ENCODE results near the gene PEDS1. TPM values are rescaled to one million over a fixed set of nuclear protein-coding genes. Genes with fewer than 3 reads are reported as not detected.

PEDS1 gene
- total and polyA plus RNA-seq, 2 of the 13 experiments (the other 11 are each of a cell fraction or from before 2014, with no cell fraction given), result 30.5 to 93.9 TPM

DNA sequence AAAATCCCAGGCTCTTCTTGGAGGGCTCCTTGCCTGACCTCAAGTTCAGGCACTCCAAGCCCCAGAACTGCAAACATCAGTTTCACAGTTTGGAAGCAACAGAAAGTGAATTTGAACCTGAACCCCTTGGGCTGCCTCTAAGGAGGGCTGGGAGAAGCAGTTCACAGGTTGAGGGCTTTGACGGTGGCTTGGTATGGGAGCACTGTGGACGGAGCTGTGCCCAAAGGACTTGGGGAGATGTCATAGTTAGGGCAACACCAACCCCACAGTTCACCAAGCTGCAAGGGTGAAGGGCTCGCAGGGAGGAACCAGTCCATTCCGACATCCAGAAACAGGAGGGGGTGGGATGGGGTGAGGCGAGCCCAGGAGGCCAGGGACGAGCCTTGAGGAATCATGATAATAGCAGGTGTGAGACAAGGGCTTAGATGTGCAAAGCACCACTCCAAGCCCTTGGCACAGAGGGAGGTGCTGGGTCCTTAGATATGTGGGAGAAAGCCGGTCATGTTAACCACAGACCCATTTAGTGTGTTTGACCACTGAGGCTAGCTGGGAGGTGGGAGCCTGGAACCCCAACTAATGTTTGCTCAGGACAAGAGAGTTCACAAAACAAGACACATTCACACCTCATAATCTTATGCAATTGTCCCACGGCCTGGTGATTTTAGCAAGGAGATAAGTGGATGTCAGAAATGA, 41.5 kb upstream of the PEDS1 start (continued):
- TF ChIP-seq NR2F6 (IDR thresholded peaks at IDR 0.05) (no peak), NR2F6 (CRISPR knock-in tag; IDR thresholded peaks at IDR 0.05) (no peak), ZNF674 (CRISPR knock-in tag; IDR thresholded peaks at IDR 0.05; ENCODE audit: low read depth) (0 out of 2 replicates have a peak, but pooled peaks have one; percentile 41), ZNF746 (CRISPR knock-in tag; IDR thresholded peaks at IDR 0.05) (peak; percentile 78; the same call in 1 of the 2 replicates), SMYD3 (CRISPR knock-in tag; IDR thresholded peaks at IDR 0.05) (peak; percentile 79; the same call in 1 of the 2 replicates), ZNF326 (CRISPR knock-in tag; IDR thresholded peaks at IDR 0.05; ENCODE audit: borderline replicate concordance) (peak; percentile 61; the same call in 1 of the 2 replicates), TBX2 (CRISPR knock-in tag; IDR thresholded peaks at IDR 0.05; ENCODE audit: borderline replicate concordance) (peak; percentile 59; the same call in 1 of the 2 replicates), ZNF224 (CRISPR knock-in tag; IDR thresholded peaks at IDR 0.05) (peak; percentile 11; the same call in 1 of the 2 replicates), ZNF724P (CRISPR knock-in tag; IDR thresholded peaks at IDR 0.05; ENCODE audit: borderline replicate concordance) (0 out of 2 replicates have a peak, but pooled peaks have one; percentile 38), ZNF337 (CRISPR knock-in tag; IDR thresholded peaks at IDR 0.05; ENCODE audit: borderline replicate concordance, low read depth) (0 out of 2 replicates have a peak, but pooled peaks have one; percentile 12), SSRP1 (CRISPR knock-in tag; IDR thresholded peaks at IDR 0.05) (peak; percentile 65), POLR2G (IDR thresholded peaks at IDR 0.05; ENCODE audit: low read depth, low read length) (peak; percentile 78), HCFC1 (IDR thresholded peaks at IDR 0.05; ENCODE audit: low read depth, low read length) (no peak), DNMT1 (CRISPR knock-in tag; IDR thresholded peaks at IDR 0.05) (no peak), RBFOX2 (IDR thresholded peaks at IDR 0.05; ENCODE audit: low read depth, low read length) (peak; percentile 81), ZBTB34 (CRISPR knock-in tag; IDR thresholded peaks at IDR 0.05) (no peak), REPIN1 (CRISPR knock-in tag; IDR thresholded peaks at IDR 0.05; ENCODE audit: borderline replicate concordance, low read depth) (peak; percentile 94), GATA4 (IDR thresholded peaks at IDR 0.05; ENCODE audit: borderline replicate concordance, low read depth) (no peak), CBX5 (CRISPR knock-in tag; IDR thresholded peaks at IDR 0.05; ENCODE audit: borderline replicate concordance) (peak; percentile 74; the same call in 1 of the 2 replicates), HMGXB4 (CRISPR knock-in tag; IDR thresholded peaks at IDR 0.05; ENCODE audit: borderline replicate concordance in 1 of 2, low read depth in 1 of 2) (0 out of 4 replicates have a peak, but pooled peaks of 1 of the 2 experiments have one; percentile 28), ZNF350 (CRISPR knock-in tag; IDR thresholded peaks at IDR 0.05; ENCODE audit: borderline replicate concordance, low read depth) (peak; percentile 57), HNRNPUL1 (IDR thresholded peaks at IDR 0.05; ENCODE audit: low read depth, low read length) (no peak)
- TF ChIP-seq, protein P1, sequence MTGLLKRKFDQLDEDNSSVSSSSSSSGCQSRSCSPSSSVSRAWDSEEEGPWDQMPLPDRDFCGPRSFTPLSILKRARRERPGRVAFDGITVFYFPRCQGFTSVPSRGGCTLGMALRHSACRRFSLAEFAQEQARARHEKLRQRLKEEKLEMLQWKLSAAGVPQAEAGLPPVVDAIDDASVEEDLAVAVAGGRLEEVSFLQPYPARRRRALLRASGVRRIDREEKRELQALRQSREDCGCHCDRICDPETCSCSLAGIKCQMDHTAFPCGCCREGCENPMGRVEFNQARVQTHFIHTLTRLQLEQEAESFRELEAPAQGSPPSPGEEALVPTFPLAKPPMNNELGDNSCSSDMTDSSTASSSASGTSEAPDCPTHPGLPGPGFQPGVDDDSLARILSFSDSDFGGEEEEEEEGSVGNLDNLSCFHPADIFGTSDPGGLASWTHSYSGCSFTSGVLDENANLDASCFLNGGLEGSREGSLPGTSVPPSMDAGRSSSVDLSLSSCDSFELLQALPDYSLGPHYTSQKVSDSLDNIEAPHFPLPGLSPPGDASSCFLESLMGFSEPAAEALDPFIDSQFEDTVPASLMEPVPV (CRISPR knock-in tag; IDR thresholded peaks at IDR 0.05), result peak; percentile 70; the same call in 1 of the 2 replicates
- TF ChIP-seq, protein P2, sequence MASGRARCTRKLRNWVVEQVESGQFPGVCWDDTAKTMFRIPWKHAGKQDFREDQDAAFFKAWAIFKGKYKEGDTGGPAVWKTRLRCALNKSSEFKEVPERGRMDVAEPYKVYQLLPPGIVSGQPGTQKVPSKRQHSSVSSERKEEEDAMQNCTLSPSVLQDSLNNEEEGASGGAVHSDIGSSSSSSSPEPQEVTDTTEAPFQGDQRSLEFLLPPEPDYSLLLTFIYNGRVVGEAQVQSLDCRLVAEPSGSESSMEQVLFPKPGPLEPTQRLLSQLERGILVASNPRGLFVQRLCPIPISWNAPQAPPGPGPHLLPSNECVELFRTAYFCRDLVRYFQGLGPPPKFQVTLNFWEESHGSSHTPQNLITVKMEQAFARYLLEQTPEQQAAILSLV (CRISPR knock-in tag; IDR thresholded peaks at IDR 0.05; ENCODE audit: borderline replicate concordance), result no peak

All from HepG2 (cell line).